H1 (cell line): ENCODE results near the gene TRIM65. TPM values are rescaled to one million over a fixed set of nuclear protein-coding genes. Genes with fewer than 3 reads are reported as not detected.
A peak's percentile ranks its signal among the peaks of the same experiment; 100 is the strongest.

Source experiments
- CTCF ChIA-PET: fragments of 300-600 bp; sonication (Branson Sonifier 250); formaldehyde crosslinking; loops from one replicate; lab custom pipeline; 2021; ENCODE audit not compliant: partially characterized antibody; lab: Charles Lee
- POLR2A ChIA-PET: fragments of 300-600 bp; sonication (Branson Sonifier 250); formaldehyde crosslinking; loops from one replicate; lab custom pipeline; 2021; ENCODE audit warnings: inconsistent platforms; ENCODE audit not compliant: partially characterized antibody; lab: Charles Lee
- DNase-seq, 2 experiments: peaks; one replicate each; pipeline versions ENCODE4 v3.0.0 to v3.0.0-alpha.2; 2010 to 2022; ENCODE audit warnings: low spot score in 2 of 2, low read depth in 1 of 2, mixed read lengths in 1 of 2
- FAIRE-seq: peaks from 2 replicates; lab custom pipeline; 2011; peaks lifted over from hg19 to GRCh38; lab: Jason Lieb, UNC
- H2AFZ ChIP-seq: 2 replicates; pipeline ENCODE4 v1.8.1; 2012; ENCODE audit warnings: low read length, inconsistent platforms
- H2AK5ac ChIP-seq: 2 replicates; pipeline ENCODE4 v1.6.1; 2013; ENCODE audit warnings: low read depth, low read length
- H2BK120ac ChIP-seq: replicated peaks from 2 replicates; pipeline ENCODE3; 2013; ENCODE audit warnings: low read depth, low read length, inconsistent platforms
- H2BK12ac ChIP-seq: 2 replicates; pipeline ENCODE4 v1.6.1; 2013; ENCODE audit warnings: low read depth, low read length
- H2BK15ac ChIP-seq: 2 replicates; pipeline ENCODE4 v1.6.1; 2013; ENCODE audit warnings: low read length
- H2BK20ac ChIP-seq: 2 replicates; pipeline ENCODE4 v1.6.1; 2013; ENCODE audit warnings: low read length
- H2BK5ac ChIP-seq: 2 replicates; pipeline ENCODE4 v1.6.1; 2013; ENCODE audit warnings: low read depth, low read length
- H3K14ac ChIP-seq: 2 replicates; pipeline ENCODE4 v1.6.1; 2013; ENCODE audit warnings: inconsistent platforms; ENCODE audit not compliant: insufficient read length
- H3K18ac ChIP-seq: 2 replicates; pipeline ENCODE4 v1.6.1; 2013; ENCODE audit warnings: low read length; ENCODE audit errors: extremely low read depth
- H3K23ac ChIP-seq: 2 replicates; pipeline ENCODE4 v1.6.1; 2013; ENCODE audit warnings: inconsistent platforms; ENCODE audit not compliant: insufficient read length
- H3K23me2 ChIP-seq: 2 replicates; pipeline ENCODE4 v1.6.1; 2013; ENCODE audit warnings: low read depth, low read length
- H3K27ac ChIP-seq: 2 replicates; pipeline ENCODE4 v1.6.1; 2011; ENCODE audit warnings: low read depth, low read length, inconsistent platforms
- H3K27me3 ChIP-seq, 4 experiments: replicated peaks in 1 of 4; 1 replicate in 1 of 4; 2 replicates in 3 of 4; pipeline versions ENCODE4 v1.6.1 to v1.8.1; 2011 to 2013; ENCODE audit warnings: low read length in 3 of 4, mild to moderate bottlenecking in 3 of 4, inconsistent platforms in 2 of 4, mixed read lengths in 2 of 4, moderate library complexity in 1 of 4; ENCODE audit not compliant: control insufficient read depth in 3 of 4, insufficient read depth in 3 of 4; ENCODE audit errors: extremely low read depth in 1 of 4
- H3K36me3 ChIP-seq, 4 experiments: 2 replicates each; pipeline versions ENCODE4 v1.6.1 to v1.8.1; 2011 to 2013; ENCODE audit warnings: mild to moderate bottlenecking in 4 of 4, low read length in 3 of 4, moderate library complexity in 2 of 4, control low read depth in 1 of 4, inconsistent platforms in 1 of 4; ENCODE audit not compliant: insufficient read depth in 4 of 4, control insufficient read depth in 2 of 4
- H3K4ac ChIP-seq: replicated peaks from 2 replicates; pipeline ENCODE3; 2013; ENCODE audit warnings: low read length, low read depth, mixed read lengths, inconsistent platforms; ENCODE audit not compliant: insufficient read length
- H3K4me1 ChIP-seq, 4 experiments: replicated peaks in 1 of 4; 1 replicate in 1 of 4; 2 replicates in 3 of 4; pipeline versions ENCODE4 v1.6.1 to v1.8.1; 2011 to 2013; ENCODE audit warnings: low read length in 3 of 4, inconsistent platforms in 2 of 4, mixed read lengths in 1 of 4; ENCODE audit not compliant: insufficient read depth in 4 of 4, control insufficient read depth in 3 of 4
- H3K4me2 ChIP-seq, 2 experiments: 2 replicates each; pipeline versions ENCODE4 v1.6.1 to v1.8.1; 2011 to 2013; ENCODE audit warnings: low read depth in 2 of 2, low read length in 2 of 2, control low read depth in 1 of 2, inconsistent platforms in 1 of 2, mild to moderate bottlenecking in 1 of 2; ENCODE audit not compliant: insufficient read depth in 1 of 2
- H3K4me3 ChIP-seq, 4 experiments: fragments of 200-600, 300-600 bp in 1 of 4; sonication (generic), shearing (Covaris generic), sonication (Bioruptor Twin) in 1 of 4; 2 replicates each; pipeline versions ENCODE4 v1.5.1 to v1.8.1; 2011 to 2016; ENCODE audit warnings: low read length in 4 of 4, low read depth in 3 of 4, control low read depth in 2 of 4, inconsistent platforms in 2 of 4, mild to moderate bottlenecking in 2 of 4, mixed read lengths in 1 of 4, moderate library complexity in 1 of 4; ENCODE audit not compliant: insufficient read depth in 2 of 4; ENCODE audit errors: extremely low read depth in 1 of 4
- H3K56ac ChIP-seq: replicated peaks from 2 replicates; pipeline ENCODE3; 2013; ENCODE audit warnings: low read depth, mild to moderate bottlenecking, mixed read lengths, low read length, inconsistent platforms; ENCODE audit not compliant: insufficient read length
- H3K79me1 ChIP-seq: 2 replicates; pipeline ENCODE4 v1.6.1; 2013; ENCODE audit warnings: low read depth, low read length, control low read depth
- H3K79me2 ChIP-seq, 2 experiments: 2 replicates each; pipeline versions ENCODE4 v1.6.1 to v1.8.1; 2012 to 2013; ENCODE audit warnings: low read length in 2 of 2, mild to moderate bottlenecking in 2 of 2, inconsistent platforms in 1 of 2; ENCODE audit not compliant: insufficient read depth in 2 of 2, control insufficient read depth in 1 of 2
- H3K9ac ChIP-seq, 4 experiments: replicated peaks in 1 of 4; 1 replicate in 1 of 4; 2 replicates in 3 of 4; pipeline versions ENCODE4 v1.6.1 to v1.8.1; 2011 to 2013; ENCODE audit warnings: low read depth in 3 of 4, low read length in 3 of 4, control low read depth in 2 of 4, mild to moderate bottlenecking in 2 of 4, moderate library complexity in 2 of 4, inconsistent platforms in 1 of 4; ENCODE audit errors: extremely low read depth in 1 of 4
- H3K9me3 ChIP-seq, 2 experiments: 2 replicates each; pipeline versions ENCODE4 v1.6.1 to v1.8.1; 2012 to 2013; ENCODE audit warnings: mild to moderate bottlenecking in 2 of 2, moderate library complexity in 2 of 2, control low read depth in 1 of 2, inconsistent platforms in 1 of 2, low read depth in 1 of 2, low read length in 1 of 2, mixed read lengths in 1 of 2; ENCODE audit not compliant: insufficient read depth in 2 of 2
- H4K20me1 ChIP-seq, 2 experiments: replicated peaks in 1 of 2; 2 replicates each; pipeline versions ENCODE3 to v1.8.1; 2011 to 2013; ENCODE audit warnings: inconsistent platforms in 2 of 2, low read length in 2 of 2, mild to moderate bottlenecking in 1 of 2; ENCODE audit not compliant: insufficient read depth in 2 of 2, control insufficient read depth in 1 of 2
- H4K5ac ChIP-seq: 2 replicates; pipeline ENCODE4 v1.6.1; 2013; ENCODE audit warnings: low read length, low read depth, mixed read lengths, inconsistent platforms; ENCODE audit not compliant: insufficient read length
- H4K8ac ChIP-seq: 2 replicates; pipeline ENCODE4 v1.8.0; 2013; ENCODE audit warnings: mild to moderate bottlenecking, moderate library complexity, low read length, inconsistent platforms; ENCODE audit not compliant: insufficient read depth; ENCODE audit errors: extremely low read depth
- H4K91ac ChIP-seq: replicated peaks from 2 replicates; pipeline ENCODE3; 2013; ENCODE audit warnings: low read length, mixed read lengths, inconsistent platforms; ENCODE audit not compliant: insufficient read length
- ASH2L ChIP-seq: fragments of 200-600, 300-600 bp; sonication (generic); IDR thresholded peaks from one replicate; pipeline ENCODE4 v1.7.1; 2017; ENCODE audit warnings: low read length
- HDAC2 ChIP-seq, 2 experiments: fragments of 300-600 bp in 1 of 2; sonication (generic) in 1 of 2; IDR thresholded peaks; 2 replicates each; pipeline ENCODE4 v1.6.1; 2011 to 2012; ENCODE audit warnings: low read depth in 2 of 2, low read length in 2 of 2, mild to moderate bottlenecking in 2 of 2, moderate library complexity in 2 of 2, borderline replicate concordance in 1 of 2, inconsistent platforms in 1 of 2
- HDAC6 ChIP-seq: IDR thresholded peaks from one replicate; pipeline ENCODE4 v1.7.1; 2012; ENCODE audit warnings: low read depth, mild to moderate bottlenecking, inconsistent platforms, low read length, moderate library complexity
- SIN3A ChIP-seq, 2 experiments: IDR thresholded peaks in 1 of 2; conservative IDR thresholded peaks in 1 of 2; 2 replicates each; pipeline ENCODE4 v1.6.1; 2011 to 2012; ENCODE audit warnings: low read length in 2 of 2, improper control_type of control experiment in 1 of 2, low read depth in 1 of 2, mild to moderate bottlenecking in 1 of 2
- SIRT6 ChIP-seq: IDR thresholded peaks from one replicate; pipeline ENCODE4 v1.7.1; 2012; ENCODE audit warnings: low read length, inconsistent platforms
- TAF7 ChIP-seq: optimal IDR thresholded peaks from 2 replicates; pipeline ENCODE3; 2011; ENCODE audit warnings: low read depth, mild to moderate bottlenecking, inconsistent platforms, low read length, moderate library complexity, borderline replicate concordance
- WGBS, 2 experiments: shearing (Covaris generic) in 1 of 2; methylation state at CpG; one replicate each; pipeline versions ENCODE4 v1.1.6 to v1.1.7; 2013 to 2015; ENCODE audit warnings: low lambda C conversion rate in 2 of 2, mixed read lengths in 2 of 2, inconsistent platforms in 1 of 2, low coverage in 1 of 2, missing lambda C conversion rate in 1 of 2; ENCODE audit not compliant: insufficient replicate concordance in 2 of 2, insufficient coverage in 1 of 2, insufficient read length in 1 of 2; ENCODE audit errors: extremely low coverage in 1 of 2, missing lambda C conversion rate in 1 of 2; 5-methylcytosine and 5-hydroxymethylcytosine counted together
- polyA plus RNA-seq, 7 experiments: library from polyadenylated mRNA; depleted of rRNA in 3 of 7; stranded (reverse) in 5 of 7; unstranded in 2 of 7; fragments of >200 nt in 5 of 7; fragments of 200-250 nt in 2 of 7; gene quantifications; 1 replicate in 5 of 7; 2 replicates in 1 of 7; 4 replicates in 1 of 7; pipeline versions ENCODE4 v1.2.1 to v1.2.3, GENCODE V29; 2011 to 2013; ENCODE audit warnings: missing spikeins in 2 of 7, mixed read lengths in 2 of 7
- total RNA-seq: library from RNA; stranded (reverse); fragmentation: NEBNext Ultra II Directional; extraction: Animal tissue kit (Norgen Biotek cat#: 25700); gene quantifications from 2 replicates; pipeline ENCODE4 v1.2.1, GENCODE V29; 2021

TRIM65 gene
- total and polyA plus RNA-seq, 2 of the 8 experiments (the other 6 are each of a cell fraction or from before 2014, with no cell fraction given): 21.2 to 48.6 TPM

GRCh38 chr17:75843577-75844529, 52.9 kb downstream of the TRIM65 start, which contains the start of gene UNC13D:
TSS of gene UNC13D (minus strand) at chr17:75844404. CDS start at chr17:75844337, 67 bp downstream.
- Histone ChIP-seq H4K8ac (peak within 1 kb of the TSS; percentile 51; the same call in 1 of the 2 replicates), H3K23me2 (no peaks in the 10 kb centered on the region), H3K36me3 (peaks cover 2 to 18% (median 17%) of the 10 kb centered on the region in 4 experiments; a peak in 6 of 8 replicates), H3K56ac (no peak within 1 kb of the TSS), H3K4me2 (no peak within 1 kb of the TSS), H3K18ac (peak within 1 kb of the TSS; percentile 95), H4K20me1 (peaks cover 4 to 5% of the 10 kb centered on the region in 2 experiments), H3K79me1 (no peaks in the 10 kb centered on the region), H2AFZ (no peak within 1 kb of the TSS), H3K27ac (no peak within 1 kb of the TSS), H3K4ac (no peak within 1 kb of the TSS), H2BK120ac (no peak within 1 kb of the TSS), H3K4me3 (no peak within 1 kb of the TSS), H3K79me2 (no peaks in the 10 kb centered on the region), H3K27me3 (no peaks in the 10 kb centered on the region), H4K5ac (no peak within 1 kb of the TSS), H4K91ac (no peak within 1 kb of the TSS), H2BK15ac (no peak within 1 kb of the TSS; the same call in 1 of the 2 replicates), H3K14ac (no peak within 1 kb of the TSS), H2BK12ac (peak within 1 kb of the TSS; percentile 39; the same call in 1 of the 2 replicates), H3K9me3 (no peaks in the 10 kb centered on the region), H2BK20ac (no peak within 1 kb of the TSS), H2BK5ac (peak within 1 kb of the TSS; percentile 69; the same call in 1 of the 2 replicates), H3K9ac (no peak within 1 kb of the TSS), H2AK5ac (no peak within 1 kb of the TSS), H3K23ac (no peak within 1 kb of the TSS), H3K4me1 (peaks cover 0 to 8% (median 6%) of the 10 kb centered on the region in 4 experiments; a peak in 4 of 7 replicates)
- WGBS, 2 experiments: 87% methylated on average over 27 of the region's 35 CpGs; no CpG with 5 or more reads in 1 of the 2 experiments
- no peak for TF ChIP-seq HDAC2 (IDR thresholded peaks at IDR 0.05; ENCODE audit: borderline replicate concordance in 1 of 2, low read depth in 2 of 2, low read length in 2 of 2)
- TF ChIP-seq HDAC6: no peak
- no peak for TF ChIP-seq TAF7
- TF ChIP-seq SIRT6: no peak
- TF ChIP-seq SIN3A (conservative IDR thresholded peaks at IDR 0.05 in 1 of 2, IDR thresholded peaks at IDR 0.05 in 1 of 2; ENCODE audit: low read depth in 1 of 2, low read length in 2 of 2): no peak
- no peak for TF ChIP-seq ASH2L
- POLR2A ChIA-PET: interaction anchor here (1.0 to 4.3 kb wide), 5 partner anchors 11 to 41 kb away, joined by 3 to 36 read pairs (median 5); partner anchors contain the start of genes TRIM47 and WBP2
- FAIRE-seq (no peak), DNase-seq (no peak)
- CTCF ChIA-PET: interaction anchor here (1.1 to 27.2 kb wide), 5 partner anchors 9 to 60 kb away, joined by 3 to 563 read pairs (median 7); partner anchors contain the start of genes UNK and WBP2
